Hematopoietic multipotent progenitor cell treated with erythropoietin and hydrocortisone succinate and interleukin-3 and kit ligand, for 8 days (in vitro differentiated cells): Measurements from ENCODE around the gene IL16.
"Not testable (repeated sequence)": the region's sequence is repeated elsewhere in the genome, so short reads cannot be mapped to it uniquely, and the experiment has no call there.

ENCODE experiments used
- DNase-seq: peaks from one replicate; pipeline ENCODE4 v3.0.0-alpha.2; 2015

The IL16 gene

GRCh38 chr15:81343371-81343770 lies 146.7 kb downstream of the IL16 start:
- no peak for DNase-seq

GRCh38 chr15:81346611-81347010 lies 149.9 kb downstream of the IL16 start:
- DNase-seq: no peak

GRCh38 chr15:81347910-81348309 lies 151.2 kb downstream of the IL16 start:
- no peak for DNase-seq

GRCh38 chr15:81348691-81349090 lies 152.0 kb downstream of the IL16 start:
- DNase-seq: not testable (repeated sequence)

GRCh38 chr15:81349271-81349670 lies 152.6 kb downstream of the IL16 start:
- no peak for DNase-seq

GRCh38 chr15:81351651-81352050 lies 155.0 kb downstream of the IL16 start:
- DNase-seq: no peak

GRCh38 chr15:81356252-81356651 lies 159.6 kb downstream of the IL16 start:
- no peak for DNase-seq

GRCh38 chr15:81357180-81357686 lies 160.6 kb downstream of the IL16 start:
- peak; percentile 8 for DNase-seq

- no peak for DNase-seq
Measured at GRCh38 chr15:81358248-81358647, 161.6 kb downstream of the IL16 start.

GRCh38 chr15:81360491-81360890 lies 163.8 kb downstream of the IL16 start:
- no peak for DNase-seq

GRCh38 chr15:81361891-81362290 lies 165.2 kb downstream of the IL16 start:
- DNase-seq: no peak

- DNase-seq: no peak
Measured at GRCh38 chr15:81362790-81363189, 166.1 kb downstream of the IL16 start.

- no peak for DNase-seq
Measured at GRCh38 chr15:81363276-81363675, 166.6 kb downstream of the IL16 start.
